Measurements from ENCODE around the gene UROC1.

GRCh38 chr3:126442856-126443242 is 74.7 kb downstream of the UROC1 start:
- TF ChIP-seq CTCF (IDR thresholded peaks at IDR 0.05), result no peak
- TF ChIP-seq ZFX (IDR thresholded peaks at IDR 0.05; ENCODE audit: borderline replicate concordance), result no peak

Measured in 22Rv1 (cell line).